H9 (cell line): ENCODE measurements around the gene PDE1C. TPM values are rescaled to one million over a fixed set of nuclear protein-coding genes. Genes with fewer than 3 reads are reported as not detected.

Source experiments
- DNase-seq: peaks from one replicate; pipeline ENCODE4 v3.0.0-alpha.2; 2017
- H2AFZ ChIP-seq: one replicate; pipeline ENCODE4 v1.6.1; 2013; ENCODE audit warnings: mild to moderate bottlenecking, low read length, control low read depth, moderate library complexity
- H2AK5ac ChIP-seq: 2 replicates; pipeline ENCODE4 v1.6.1; 2013; ENCODE audit warnings: low read length, control low read depth, mixed read lengths; ENCODE audit not compliant: insufficient read length
- H2BK120ac ChIP-seq: one replicate; pipeline ENCODE4 v1.6.1; 2013; ENCODE audit warnings: low read depth, mild to moderate bottlenecking, low read length, control low read depth, inconsistent platforms; ENCODE audit not compliant: poor library complexity, severe bottlenecking
- H2BK12ac ChIP-seq: 2 replicates; pipeline ENCODE4 v1.6.1; 2013; ENCODE audit warnings: low read length, control low read depth, mixed read lengths, low read depth; ENCODE audit not compliant: insufficient read length
- H2BK15ac ChIP-seq: 2 replicates; pipeline ENCODE4 v1.6.1; 2013; ENCODE audit warnings: low read depth, low read length, control low read depth
- H2BK20ac ChIP-seq: one replicate; pipeline ENCODE4 v1.6.1; 2013; ENCODE audit warnings: low read depth, mild to moderate bottlenecking, low read length, control low read depth, inconsistent platforms; ENCODE audit not compliant: poor library complexity, severe bottlenecking
- H2BK5ac ChIP-seq: 2 replicates; pipeline ENCODE4 v1.6.1; 2013; ENCODE audit warnings: low read length, control low read depth, mixed read lengths; ENCODE audit not compliant: insufficient read length
- H3K14ac ChIP-seq: 2 replicates; pipeline ENCODE4 v1.6.1; 2013; ENCODE audit warnings: low read length, control low read depth; ENCODE audit not compliant: insufficient read depth
- H3K18ac ChIP-seq: 2 replicates; pipeline ENCODE4 v1.6.1; 2013; ENCODE audit warnings: low read depth, mild to moderate bottlenecking, mixed read lengths, low read length, control low read depth; ENCODE audit not compliant: insufficient read length
- H3K23ac ChIP-seq: 2 replicates; pipeline ENCODE4 v1.6.1; 2013; ENCODE audit warnings: low read length, control low read depth, mixed read lengths, low read depth; ENCODE audit not compliant: insufficient read length
- H3K23me2 ChIP-seq: 2 replicates; pipeline ENCODE4 v1.6.1; 2013; ENCODE audit warnings: low read depth, mild to moderate bottlenecking, mixed read lengths, low read length, control low read depth; ENCODE audit not compliant: insufficient read length, poor library complexity, severe bottlenecking
- H3K27ac ChIP-seq: 2 replicates; pipeline ENCODE4 v1.5.1; 2013; ENCODE audit warnings: low read length, control low read depth, mixed read lengths, low read depth; ENCODE audit not compliant: insufficient read length
- H3K27me3 ChIP-seq: 2 replicates; pipeline ENCODE4 v1.6.1; 2013; ENCODE audit warnings: low read length, control low read depth, inconsistent platforms; ENCODE audit not compliant: insufficient read depth
- H3K4ac ChIP-seq: 2 replicates; pipeline ENCODE4 v1.6.1; 2013; ENCODE audit warnings: low read depth, mild to moderate bottlenecking, control low read depth, inconsistent platforms, low read length, moderate library complexity
- H3K4me1 ChIP-seq: 2 replicates; pipeline ENCODE4 v1.6.1; 2013; ENCODE audit warnings: low read length, control low read depth, inconsistent platforms; ENCODE audit not compliant: insufficient read depth
- H3K4me2 ChIP-seq: 2 replicates; pipeline ENCODE4 v1.6.1; 2013; ENCODE audit warnings: low read length, control low read depth, mixed read lengths; ENCODE audit not compliant: insufficient read length, insufficient read depth
- H3K56ac ChIP-seq: 2 replicates; pipeline ENCODE4 v1.6.1; 2013; ENCODE audit warnings: low read depth, mild to moderate bottlenecking, mixed read lengths, low read length, control low read depth; ENCODE audit not compliant: insufficient read length
- H3K79me1 ChIP-seq: 2 replicates; pipeline ENCODE4 v1.6.1; 2013; ENCODE audit warnings: low read depth, mild to moderate bottlenecking, moderate library complexity, low read length, control low read depth, inconsistent platforms; ENCODE audit not compliant: insufficient read depth, poor library complexity, severe bottlenecking
- H3K79me2 ChIP-seq: 2 replicates; pipeline ENCODE4 v1.6.1; 2013; ENCODE audit warnings: low read length, control low read depth, inconsistent platforms; ENCODE audit not compliant: insufficient read depth
- H3K9ac ChIP-seq: 2 replicates; pipeline ENCODE4 v1.6.1; 2013; ENCODE audit warnings: low read length, control low read depth, mixed read lengths; ENCODE audit not compliant: insufficient read length; ENCODE audit errors: extremely low read depth
- H3K9me3 ChIP-seq: one replicate; pipeline ENCODE4 v1.6.1; 2013; ENCODE audit warnings: low read depth, low read length, inconsistent platforms; ENCODE audit not compliant: control insufficient read depth
- H3T11ph ChIP-seq: one replicate; pipeline ENCODE4 v1.6.1; 2013; ENCODE audit warnings: mild to moderate bottlenecking, low read length, control low read depth, inconsistent platforms
- H4K20me1 ChIP-seq: one replicate; pipeline ENCODE4 v1.6.1; 2013; ENCODE audit not compliant: control insufficient read depth, insufficient read length, insufficient read depth
- H4K5ac ChIP-seq: 2 replicates; pipeline ENCODE4 v1.6.1; 2013; ENCODE audit warnings: low read depth, mild to moderate bottlenecking, mixed read lengths, low read length, control low read depth; ENCODE audit not compliant: insufficient read length
- H4K8ac ChIP-seq: replicated peaks from 2 replicates; pipeline ENCODE4 v1.6.1; 2013; ENCODE audit warnings: low read length, control low read depth, mixed read lengths, low read depth; ENCODE audit not compliant: insufficient read length
- H4K91ac ChIP-seq: 2 replicates; pipeline ENCODE4 v1.6.1; 2013; ENCODE audit warnings: low read depth, mild to moderate bottlenecking, moderate library complexity, mixed read lengths, low read length, control low read depth; ENCODE audit not compliant: insufficient read length
- H3K27ac Mint-ChIP-seq, 3 experiments: 2 replicates in 2 of 3; 3 replicates in 1 of 3; pipeline ENCODE4 v1.8.0; 2020 to 2021; ENCODE audit warnings: mixed read lengths in 3 of 3, mild to moderate bottlenecking in 1 of 3, moderate library complexity in 1 of 3
- H3K27me3 Mint-ChIP-seq: 2 replicates; pipeline ENCODE4 v1.8.0; 2021; ENCODE audit warnings: low read depth, mild to moderate bottlenecking, moderate library complexity, mixed read lengths
- H3K36me3 Mint-ChIP-seq, 3 experiments: 2 replicates in 2 of 3; 3 replicates in 1 of 3; pipeline ENCODE4 v1.8.0; 2020 to 2021; ENCODE audit warnings: low read depth in 3 of 3, mixed read lengths in 3 of 3; ENCODE audit not compliant: insufficient read depth in 1 of 3
- H3K4me1 Mint-ChIP-seq, 2 experiments: 2 replicates each; pipeline ENCODE4 v1.8.0; 2020; ENCODE audit warnings: mixed read lengths in 2 of 2
- H3K4me3 Mint-ChIP-seq, 2 experiments: 2 replicates in 1 of 2; 3 replicates in 1 of 2; pipeline ENCODE4 v1.8.0; 2020 to 2021; ENCODE audit warnings: mild to moderate bottlenecking in 2 of 2, mixed read lengths in 2 of 2, moderate library complexity in 1 of 2
- H3K9me3 Mint-ChIP-seq, 2 experiments: 2 replicates in 1 of 2; 3 replicates in 1 of 2; pipeline ENCODE4 v1.8.0; 2020; ENCODE audit warnings: mild to moderate bottlenecking in 2 of 2, mixed read lengths in 2 of 2, moderate library complexity in 1 of 2
- WGBS: extraction: QIAGEN DNeasy Blood & Tissue Kit; methylation state at CpG from one replicate; pipeline ENCODE4 v1.1.7; 2013; ENCODE audit warnings: missing lambda C conversion rate, low lambda C conversion rate, mixed read lengths; ENCODE audit not compliant: insufficient read length; ENCODE audit errors: extremely low coverage; 5-methylcytosine and 5-hydroxymethylcytosine counted together
- total RNA-seq: library from RNA; stranded (reverse); gene quantifications from 2 replicates; pipeline ENCODE4 v1.2.1, GENCODE V29; 2021
- TF ChIP-seq, protein P1 (sequence below): fragments of 200-600 bp; sonication (generic); conservative IDR thresholded peaks from 3 replicates; pipeline ENCODE4 v1.8.0; 2021; ENCODE audit warnings: antibody characterized with exemption, mild to moderate bottlenecking

The PDE1C gene
- total RNA-seq, 1 experiment from 2014 or later, result 0.17 TPM

DNA sequence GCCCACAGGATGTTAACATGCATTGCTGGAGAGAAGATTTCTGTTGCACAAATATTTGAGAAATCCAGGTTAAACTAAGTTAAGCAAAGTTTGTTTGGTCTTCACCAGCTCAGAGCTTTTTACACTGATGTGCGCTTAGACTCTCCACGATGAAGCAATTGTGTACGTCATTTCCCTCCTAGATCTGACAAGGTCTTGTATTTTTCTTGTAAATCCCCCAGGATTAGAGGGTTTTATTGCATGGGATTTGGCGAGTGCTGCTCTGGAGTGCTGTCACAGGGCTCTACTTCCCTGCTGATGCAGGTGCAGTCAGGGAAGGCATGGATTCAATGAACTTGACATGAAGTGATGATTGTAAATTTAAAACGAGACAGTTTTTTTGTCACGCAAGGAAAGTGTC, 173.3 kb downstream of the PDE1C start:
- TF ChIP-seq, protein P1, sequence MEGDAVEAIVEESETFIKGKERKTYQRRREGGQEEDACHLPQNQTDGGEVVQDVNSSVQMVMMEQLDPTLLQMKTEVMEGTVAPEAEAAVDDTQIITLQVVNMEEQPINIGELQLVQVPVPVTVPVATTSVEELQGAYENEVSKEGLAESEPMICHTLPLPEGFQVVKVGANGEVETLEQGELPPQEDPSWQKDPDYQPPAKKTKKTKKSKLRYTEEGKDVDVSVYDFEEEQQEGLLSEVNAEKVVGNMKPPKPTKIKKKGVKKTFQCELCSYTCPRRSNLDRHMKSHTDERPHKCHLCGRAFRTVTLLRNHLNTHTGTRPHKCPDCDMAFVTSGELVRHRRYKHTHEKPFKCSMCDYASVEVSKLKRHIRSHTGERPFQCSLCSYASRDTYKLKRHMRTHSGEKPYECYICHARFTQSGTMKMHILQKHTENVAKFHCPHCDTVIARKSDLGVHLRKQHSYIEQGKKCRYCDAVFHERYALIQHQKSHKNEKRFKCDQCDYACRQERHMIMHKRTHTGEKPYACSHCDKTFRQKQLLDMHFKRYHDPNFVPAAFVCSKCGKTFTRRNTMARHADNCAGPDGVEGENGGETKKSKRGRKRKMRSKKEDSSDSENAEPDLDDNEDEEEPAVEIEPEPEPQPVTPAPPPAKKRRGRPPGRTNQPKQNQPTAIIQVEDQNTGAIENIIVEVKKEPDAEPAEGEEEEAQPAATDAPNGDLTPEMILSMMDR, result no peak
- H3K23ac ChIP-seq, result no peak overlapping the region
- H3K9me3 Mint-ChIP-seq, result no peaks in the 10 kb centered on the region
- no peak overlapping the region for H3K9ac ChIP-seq
- H3K23me2 ChIP-seq, result no peaks in the 10 kb centered on the region
- H3K79me1 ChIP-seq, result no peaks in the 10 kb centered on the region
- H4K91ac ChIP-seq, result no peak overlapping the region
- H4K20me1 ChIP-seq, result no peaks in the 10 kb centered on the region
- H3K27me3 ChIP-seq, result no peaks in the 10 kb centered on the region
- H2BK20ac ChIP-seq, result no peak overlapping the region
- WGBS, result no CpG with 5 or more reads among the region's 6 CpGs
- no peak overlapping the region for H2BK120ac ChIP-seq
- no peak overlapping the region for H3T11ph ChIP-seq
- H3K4me2 ChIP-seq, result no peak overlapping the region
- no peak overlapping the region for H2BK5ac ChIP-seq
- H3K4me3 Mint-ChIP-seq, result no peak overlapping the region
- no peak overlapping the region for H2AFZ ChIP-seq
- H3K4me1 ChIP-seq, result no peaks in the 10 kb centered on the region
- no peaks in the 10 kb centered on the region for H3K36me3 Mint-ChIP-seq
- no peak overlapping the region for H2BK15ac ChIP-seq
- no peak overlapping the region for H3K56ac ChIP-seq
- H4K8ac ChIP-seq, result no peak overlapping the region
- H3K4ac ChIP-seq, result no peak overlapping the region
- no peak overlapping the region for H2AK5ac ChIP-seq
- DNase-seq, result no peak
- no peak overlapping the region for H3K27ac Mint-ChIP-seq
- no peak overlapping the region for H4K5ac ChIP-seq
- H3K9me3 ChIP-seq, result no peaks in the 10 kb centered on the region
- H3K27me3 Mint-ChIP-seq, result peaks cover 1% of the 10 kb centered on the region; the same call in 1 of the 2 replicates
- no peak overlapping the region for H3K27ac ChIP-seq
- peaks cover 7 to 14% of the 10 kb centered on the region in 2 experiments for H3K4me1 Mint-ChIP-seq
- no peaks in the 10 kb centered on the region for H3K79me2 ChIP-seq
- no peak overlapping the region for H2BK12ac ChIP-seq
- H3K14ac ChIP-seq, result no peak overlapping the region
- H3K18ac ChIP-seq, result no peak overlapping the region
